Inflammatory macrophage (primary cell): ENCODE measurements around the gene CSNK2A2.

Source experiments
- DNase-seq, 2 donors: peaks; one replicate each; pipeline ENCODE4 v3.0.0-alpha.2; 2020 to 2022
- total RNA-seq, 18 experiments: gene quantifications; one replicate each; lab custom pipeline; 2026; ENCODE audit warnings: mixed read lengths in 6 of 18, inconsistent platforms in 2 of 18; lab: John Stamatoyannopoulos, UW

The CSNK2A2 gene
- 44.2 to 102 (median 58.4) reads per million in 18 experiments for total RNA-seq

- peak; percentile 61 to 80 for DNase-seq
Observed at GRCh38 chr16:58198022-58198683, at the start of gene CSNK2A2. Gene CSNK2A2, minus strand, starts transcription at chr16:58198106. Its CDS starts 370 bp downstream, at chr16:58197736.

GRCh38 chr16:58243528-58244004 is 45.7 kb upstream of the CSNK2A2 start:
- no peak for DNase-seq

DNA sequence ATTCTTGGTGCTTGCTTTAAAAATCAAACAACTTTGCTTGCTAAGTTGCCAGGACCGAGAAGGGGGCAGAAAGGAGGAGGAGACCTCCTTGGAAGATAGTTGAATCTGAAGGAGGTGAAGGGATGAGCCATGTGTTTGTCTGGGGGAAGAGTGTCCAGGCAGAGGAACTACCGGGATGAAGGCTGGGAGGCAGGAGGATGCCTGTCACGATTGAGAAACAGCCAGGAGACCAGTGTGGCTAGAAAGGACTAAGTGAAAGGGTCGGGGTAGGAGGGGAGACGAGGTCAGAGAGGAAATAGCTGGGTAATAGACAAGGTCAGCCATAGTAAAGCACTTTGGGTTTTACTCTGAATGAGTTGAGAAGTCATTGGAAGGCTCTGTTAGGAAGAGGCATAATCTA is 38.9 kb upstream of the CSNK2A2 start:
- DNase-seq, result no peak

- DNase-seq, result peak; percentile 29 to 54
Observed at GRCh38 chr16:58236231-58236690, 38.4 kb upstream of the CSNK2A2 start.

GRCh38 chr16:58235663-58236062 is 37.8 kb upstream of the CSNK2A2 start:
- no peak for DNase-seq

DNA sequence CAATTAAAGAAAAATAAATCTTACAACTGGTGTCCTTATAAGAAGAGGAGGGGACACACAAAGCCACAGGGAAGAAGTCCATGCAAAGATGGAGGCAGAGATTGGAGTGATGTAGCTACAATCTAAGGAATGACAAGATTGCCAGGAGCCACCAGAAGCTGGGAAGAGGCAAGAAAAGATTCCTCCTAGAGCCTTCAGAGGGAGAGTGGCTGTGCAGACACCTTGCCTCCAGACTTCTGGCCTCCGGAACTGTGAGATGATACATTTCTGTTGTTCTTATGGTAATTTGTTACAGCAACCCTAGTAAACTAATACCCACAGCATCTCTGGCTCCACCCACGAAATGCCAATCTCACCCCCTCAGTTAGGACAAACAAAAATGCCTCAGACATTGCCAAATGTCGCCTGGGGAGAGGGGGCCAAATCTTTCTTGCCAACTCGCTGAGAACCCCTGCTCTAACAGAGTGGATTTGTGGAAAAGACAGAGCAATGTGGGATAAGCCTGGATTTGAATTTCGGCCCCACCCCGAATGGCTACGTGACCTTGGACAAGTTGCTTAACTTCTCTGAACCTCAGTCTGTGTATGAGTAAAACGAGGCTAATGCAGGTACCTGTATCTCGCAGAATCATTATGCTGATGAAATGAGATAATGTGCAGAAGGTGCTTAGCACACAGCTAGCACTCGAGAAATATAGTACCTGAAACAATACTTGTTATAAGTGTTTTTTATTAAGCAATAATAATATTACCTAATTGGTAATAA is 37.1 kb upstream of the CSNK2A2 start:
- no peak for DNase-seq

- no peak for DNase-seq
Observed at GRCh38 chr16:58230259-58230658, 32.4 kb upstream of the CSNK2A2 start.

DNA sequence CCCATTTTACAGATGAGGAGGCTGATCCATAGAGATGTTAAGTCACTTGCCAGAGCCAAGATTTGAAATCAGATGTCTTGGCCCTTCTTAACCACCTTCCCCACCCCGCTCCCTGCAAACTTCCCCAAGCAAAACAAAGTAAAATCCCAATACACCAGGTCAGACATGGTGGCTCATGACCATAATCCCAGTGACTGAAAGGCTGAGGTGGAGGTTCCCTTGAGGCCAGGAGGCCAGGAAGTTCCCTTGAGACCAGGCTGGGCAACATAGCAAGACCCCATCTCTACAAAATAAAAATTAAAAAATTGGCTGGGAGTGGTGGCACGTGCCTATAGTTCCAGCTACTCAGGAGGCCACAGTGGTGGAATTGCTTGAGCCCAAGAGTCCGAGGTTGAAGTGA is 28.9 kb upstream of the CSNK2A2 start:
- no peak for DNase-seq

- DNase-seq, result no peak
Observed at GRCh38 chr16:58225965-58226602, 28.2 kb upstream of the CSNK2A2 start.

GRCh38 chr16:58222532-58223316 is 24.8 kb upstream of the CSNK2A2 start:
- DNase-seq, result no peak

GRCh38 chr16:58219432-58219831 is 21.5 kb upstream of the CSNK2A2 start:
- DNase-seq, result no peak

- no peak for DNase-seq
Observed at GRCh38 chr16:58218786-58219185, 20.9 kb upstream of the CSNK2A2 start.

- no peak for DNase-seq
Observed at GRCh38 chr16:58217311-58217925, 19.5 kb upstream of the CSNK2A2 start.

DNA sequence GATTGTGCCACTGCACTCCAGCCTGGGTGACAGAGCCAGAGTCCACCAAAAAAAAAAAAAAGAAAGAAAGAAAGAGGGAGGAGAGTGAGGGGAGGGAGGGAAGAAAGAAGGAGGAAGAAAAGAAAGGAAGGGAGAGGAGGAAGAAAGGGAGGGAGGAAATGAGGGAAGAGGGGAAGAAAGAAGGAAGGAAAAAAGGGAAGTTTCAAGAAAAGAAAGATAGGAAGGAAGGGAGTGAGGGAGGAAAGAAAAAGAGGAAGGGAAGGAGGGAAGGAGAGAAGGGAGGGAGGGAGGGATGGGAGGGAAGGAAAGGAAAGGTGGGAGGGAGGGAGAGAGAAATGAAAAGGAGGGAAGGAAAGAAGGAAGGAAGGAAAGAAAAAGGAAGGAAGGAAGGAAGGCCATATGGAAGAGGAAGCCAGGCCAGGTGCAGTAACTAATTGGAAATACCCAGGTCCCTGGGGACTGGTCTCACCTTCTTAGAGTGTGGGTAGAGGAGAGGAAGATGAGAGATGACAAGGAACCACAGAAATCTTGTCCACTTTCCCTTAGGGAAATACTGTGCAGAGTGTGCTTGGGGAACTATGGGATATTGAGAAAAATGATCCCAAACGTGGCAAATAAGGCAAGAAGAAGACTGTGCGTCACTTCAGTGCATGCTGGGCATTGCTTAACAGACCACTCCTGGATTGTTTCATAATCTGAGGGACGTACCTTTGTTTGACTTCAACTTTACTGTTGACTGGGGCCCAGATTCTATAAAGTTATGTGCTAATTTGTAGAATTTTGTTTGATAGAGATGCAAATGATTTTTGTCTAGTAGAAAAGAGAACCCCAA is 15.1 kb upstream of the CSNK2A2 start:
- DNase-seq, result no peak

- DNase-seq, result no peak
Observed at GRCh38 chr16:58211846-58212245, 13.9 kb upstream of the CSNK2A2 start.

- DNase-seq, result no peak
Observed at GRCh38 chr16:58211245-58211644, 13.3 kb upstream of the CSNK2A2 start.

DNA sequence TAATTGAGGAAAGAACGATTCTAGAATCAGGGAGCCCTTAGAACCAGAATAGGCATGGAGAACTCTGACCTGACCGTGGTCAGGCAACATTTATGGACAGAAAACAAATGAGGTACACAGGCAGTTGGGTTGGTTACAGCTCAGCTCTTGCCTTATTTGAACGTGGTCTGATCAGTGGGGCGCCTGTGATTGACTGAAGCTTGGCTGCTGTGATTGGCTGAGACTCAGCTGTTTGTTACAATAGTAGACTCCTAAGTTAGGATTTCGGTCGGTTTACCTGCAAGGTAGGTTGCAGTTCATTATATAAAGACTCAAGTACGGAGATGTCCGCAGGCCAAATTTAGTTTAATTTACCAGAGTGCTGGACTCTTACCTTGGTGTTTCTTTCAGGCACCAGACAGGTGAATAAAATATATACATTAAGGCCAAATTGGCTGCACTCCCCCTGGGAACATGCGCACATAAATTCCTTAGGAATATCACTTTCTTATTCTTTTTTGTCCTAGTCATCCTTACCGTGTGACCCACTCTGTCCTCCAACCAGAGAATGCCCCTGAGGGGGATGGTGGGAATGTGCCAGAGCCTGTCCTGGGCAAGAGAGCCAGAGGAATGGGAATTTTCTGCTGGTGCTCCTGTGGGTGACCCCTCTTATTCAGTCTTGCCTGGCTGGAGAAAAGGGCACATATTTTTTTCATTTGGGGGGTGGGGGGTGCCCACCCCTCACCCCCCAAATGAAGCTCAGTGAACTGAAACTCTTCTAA is 7.5 kb upstream of the CSNK2A2 start:
- no peak for DNase-seq

DNA sequence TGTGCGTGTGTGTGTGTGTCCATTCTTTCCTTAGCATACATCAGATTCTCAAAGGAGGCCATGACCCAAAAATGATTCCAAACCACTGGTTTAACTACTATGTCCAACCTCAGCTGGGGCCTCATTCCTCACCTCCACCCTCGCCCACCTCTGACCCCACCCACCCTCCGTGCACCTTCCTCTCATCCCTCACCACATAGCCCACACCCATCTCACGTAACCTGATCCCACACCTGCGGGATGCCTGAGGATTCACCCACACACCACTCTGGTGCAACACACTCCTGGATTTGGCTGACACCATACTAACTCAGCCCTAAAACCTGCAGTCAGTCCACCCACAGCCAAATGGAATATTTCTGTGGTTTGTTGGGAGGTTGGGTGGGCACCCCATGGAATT is 3.3 kb upstream of the CSNK2A2 start:
- no peak for DNase-seq

GRCh38 chr16:58200004-58200797 is 2.3 kb upstream of the CSNK2A2 start:
- DNase-seq, result no peak
